HG02588 (cell line): ENCODE data around the gene STAP2.
A peak's percentile ranks its signal among the peaks of the same experiment; 100 is the strongest.

Source experiments
- ATAC-seq: cut with Tn5 transposase; IDR thresholded peaks from one replicate; pipeline ENCODE4 v1.9.1; 2021; ENCODE audit warnings: mild to moderate bottlenecking, moderate library complexity; ENCODE audit not compliant: unreplicated experiment

STAP2 gene

DNA sequence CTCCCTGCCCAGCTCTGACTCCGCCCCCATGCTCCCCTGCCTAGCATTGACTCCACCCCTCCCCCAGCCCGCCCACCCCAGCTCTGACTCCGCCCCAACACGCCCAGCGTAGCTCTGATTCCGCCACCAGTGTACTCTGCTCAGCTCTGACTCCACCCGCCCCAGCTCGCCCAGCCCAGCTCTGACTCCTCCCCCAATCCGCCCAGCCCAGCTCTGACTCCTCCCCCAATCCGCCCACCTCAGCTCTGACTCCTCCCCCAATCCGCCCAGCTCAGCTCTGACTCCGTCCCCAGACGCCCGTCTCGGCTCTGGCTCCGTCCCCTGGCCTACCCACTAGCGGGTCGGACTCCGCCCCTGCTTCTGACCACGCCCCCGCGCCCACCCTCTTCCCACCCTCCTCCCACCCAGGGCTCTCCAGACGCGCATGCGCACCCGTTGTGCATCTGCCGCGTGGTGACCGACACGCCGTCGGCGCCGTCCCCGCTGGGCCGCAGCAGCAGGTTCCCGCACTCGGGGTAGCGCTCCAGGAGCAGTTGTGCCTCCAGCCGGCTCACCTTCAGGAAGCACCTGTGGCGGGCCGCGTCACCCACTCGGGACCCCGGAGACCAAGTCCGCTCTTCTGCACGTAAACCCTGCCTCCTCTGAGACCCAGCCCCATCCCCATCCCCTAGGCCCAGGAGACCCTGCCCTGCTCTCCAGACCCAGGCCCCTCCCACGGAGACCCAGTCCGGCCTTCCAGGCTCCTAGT is 10.2 kb downstream of the STAP2 start:
- peak; percentile 74 for ATAC-seq

DNA sequence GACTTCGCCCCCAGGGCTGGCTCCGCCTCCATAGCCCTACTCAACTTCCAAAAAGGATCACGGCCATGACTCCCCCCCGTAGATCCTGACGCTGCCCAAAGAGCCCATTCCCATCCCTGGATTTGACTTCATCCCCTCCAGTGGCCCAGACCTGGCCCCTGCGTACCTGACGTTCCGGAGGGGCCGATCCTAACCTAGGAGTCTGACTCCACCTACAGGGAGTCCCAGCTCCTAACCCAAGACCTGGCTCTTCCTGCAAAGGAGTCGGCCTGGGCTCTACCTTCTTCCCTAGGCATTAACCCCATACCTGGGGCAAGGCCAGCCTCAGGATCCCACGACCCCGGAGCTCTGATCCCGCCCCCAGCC is 10.8 kb downstream of the STAP2 start:
- ATAC-seq, result peak; percentile 1

DNA sequence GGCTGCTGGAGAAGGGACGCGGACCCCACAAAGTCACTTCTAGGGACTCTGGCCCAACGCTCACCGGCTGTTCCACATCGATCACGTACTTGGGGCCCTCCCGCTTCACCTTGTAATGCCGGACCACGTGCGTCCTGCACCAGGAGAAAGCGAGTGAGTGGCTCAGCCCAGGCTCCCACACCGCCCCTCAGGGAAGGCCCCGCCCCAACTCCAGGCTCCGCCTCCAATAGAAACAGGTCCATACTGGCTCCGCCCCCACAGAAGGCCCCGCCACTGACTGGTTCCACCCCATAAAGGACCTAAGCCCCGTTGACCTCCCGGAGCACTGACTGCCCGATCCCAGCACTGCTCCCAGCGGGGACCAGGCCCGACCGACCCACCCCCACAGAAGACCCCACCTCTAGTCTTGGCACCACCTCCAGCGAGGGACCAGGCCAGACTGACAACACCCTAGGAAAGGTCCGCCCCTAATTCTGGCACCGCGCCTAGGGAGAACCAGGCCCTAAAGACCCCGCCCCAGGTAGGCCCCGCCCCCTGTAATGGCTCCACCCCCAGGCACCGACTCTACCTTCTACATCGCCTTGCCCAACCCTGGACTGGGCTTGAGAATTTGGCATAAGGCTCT is 11.3 kb downstream of the STAP2 start:
- no peak for ATAC-seq

DNA sequence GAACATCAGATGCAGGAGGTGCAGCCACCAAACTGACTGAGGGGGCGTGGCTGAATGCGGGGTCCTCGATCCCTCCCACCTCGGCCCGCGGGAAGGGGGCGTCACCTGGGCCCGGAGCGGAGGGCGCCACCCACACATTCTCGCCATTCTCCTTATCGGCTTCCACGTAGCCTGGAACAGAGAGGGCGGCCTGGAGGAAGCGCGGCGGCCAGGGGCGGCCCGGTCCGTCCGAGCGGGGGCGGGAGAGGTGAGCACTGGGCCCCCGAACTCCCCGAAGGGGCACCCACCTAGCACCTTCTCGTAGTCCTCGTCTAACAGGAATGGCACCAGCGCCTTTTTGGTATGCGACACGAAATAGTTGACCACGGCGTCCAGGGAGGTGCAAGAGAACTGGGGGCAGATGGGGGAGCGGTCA is 11.8 kb downstream of the STAP2 start:
- ATAC-seq, result no peak

DNA sequence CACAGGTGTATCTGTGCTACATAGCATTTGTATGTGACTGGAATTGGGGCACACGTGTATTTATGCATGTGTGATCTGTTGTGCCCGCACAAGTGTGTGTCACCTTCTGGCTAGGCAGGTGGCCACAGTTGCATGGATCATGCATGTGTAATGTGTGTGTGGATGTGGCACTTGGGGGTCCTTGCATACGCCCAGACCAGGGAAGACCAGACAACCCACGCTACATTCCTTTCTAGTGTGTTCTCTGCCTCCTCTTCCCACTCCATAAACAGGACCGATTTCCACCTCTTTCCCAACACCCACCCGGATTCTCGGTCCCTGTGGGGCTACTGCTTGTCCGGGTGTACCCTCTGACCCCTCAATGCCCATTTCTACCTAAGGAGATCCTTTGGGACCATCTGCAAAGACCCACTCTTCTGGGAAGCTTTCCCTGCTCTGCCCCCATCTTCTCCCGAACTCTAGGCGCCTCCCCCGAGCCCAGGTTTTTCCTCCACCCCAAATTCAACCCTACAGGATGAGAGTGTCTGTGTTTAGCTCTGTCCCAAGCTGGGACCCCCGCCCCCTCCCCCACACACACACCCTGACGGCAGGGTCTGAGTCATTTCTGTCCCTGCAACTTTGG is 12.3 kb downstream of the STAP2 start:
- ATAC-seq, result no peak

DNA sequence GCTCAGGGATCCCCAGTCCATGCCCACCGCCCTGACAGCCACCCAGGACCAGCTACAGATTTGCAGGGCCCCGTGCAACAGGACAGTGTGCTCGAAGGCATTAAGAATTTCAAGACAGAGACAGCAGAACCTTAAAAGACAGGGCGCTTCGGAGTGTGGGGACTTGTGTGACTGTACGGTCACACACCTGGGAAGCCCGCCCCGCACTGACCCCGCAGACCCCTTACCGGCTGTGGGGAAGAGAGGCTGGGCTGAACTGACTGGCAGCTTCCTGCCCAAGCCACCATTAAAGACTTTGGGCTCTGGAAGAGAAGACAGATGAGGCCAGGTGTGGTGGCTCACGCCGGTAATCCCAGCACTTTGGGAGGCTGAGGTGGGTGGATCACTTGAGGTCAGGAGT is 14.4 kb downstream of the STAP2 start:
- no peak for ATAC-seq

DNA sequence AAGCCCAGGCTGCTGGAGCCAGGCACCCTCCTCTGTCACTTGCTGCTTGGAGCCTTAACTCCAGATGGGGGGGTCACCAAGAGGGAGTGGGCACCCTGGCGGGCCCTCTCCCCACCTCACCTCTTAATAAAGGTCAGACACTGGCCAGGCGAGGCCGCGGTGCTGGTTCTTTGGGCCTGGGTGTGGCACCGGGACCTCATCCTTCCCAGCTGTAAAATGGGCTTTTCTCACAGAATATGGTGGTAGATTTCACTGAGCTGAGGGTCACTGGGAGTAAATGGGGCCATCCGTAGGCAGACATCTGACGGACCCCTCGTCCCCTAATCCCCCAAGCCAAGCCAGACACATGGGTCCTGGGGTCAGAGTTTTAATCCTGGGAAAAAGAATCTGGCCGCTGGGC is 14.9 kb downstream of the STAP2 start:
- no peak for ATAC-seq

DNA sequence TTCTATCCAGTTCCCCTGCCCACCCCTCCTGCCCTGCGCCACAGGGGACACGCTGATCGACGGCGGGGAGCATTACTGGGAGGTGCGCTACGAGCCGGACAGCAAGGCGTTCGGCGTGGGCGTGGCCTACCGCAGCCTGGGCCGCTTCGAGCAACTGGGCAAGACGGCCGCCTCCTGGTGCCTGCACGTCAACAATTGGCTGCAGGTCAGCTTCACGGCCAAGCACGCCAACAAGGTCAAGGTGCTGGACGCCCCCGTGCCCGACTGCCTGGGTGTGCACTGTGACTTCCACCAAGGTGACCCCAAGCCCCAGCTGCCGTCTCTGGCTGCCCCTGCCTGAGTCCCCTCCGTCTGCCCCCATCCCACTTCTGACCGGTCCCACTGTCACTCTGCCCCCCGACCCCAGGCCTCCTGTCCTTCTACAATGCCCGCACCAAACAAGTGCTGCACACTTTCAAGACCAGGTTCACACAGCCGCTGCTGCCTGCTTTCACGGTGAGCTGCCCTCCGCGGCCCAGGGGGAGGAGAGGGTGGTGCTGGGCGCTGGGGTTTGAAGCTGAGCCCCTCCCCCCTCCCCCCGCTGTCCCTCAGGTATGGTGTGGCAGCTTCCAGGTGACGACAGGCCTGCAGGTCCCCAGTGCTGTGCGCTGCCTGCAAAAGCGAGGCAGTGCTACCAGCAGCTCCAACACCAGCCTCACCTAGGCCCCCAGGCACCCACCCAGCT is 15.5 kb downstream of the STAP2 start:
- no peak for ATAC-seq

DNA sequence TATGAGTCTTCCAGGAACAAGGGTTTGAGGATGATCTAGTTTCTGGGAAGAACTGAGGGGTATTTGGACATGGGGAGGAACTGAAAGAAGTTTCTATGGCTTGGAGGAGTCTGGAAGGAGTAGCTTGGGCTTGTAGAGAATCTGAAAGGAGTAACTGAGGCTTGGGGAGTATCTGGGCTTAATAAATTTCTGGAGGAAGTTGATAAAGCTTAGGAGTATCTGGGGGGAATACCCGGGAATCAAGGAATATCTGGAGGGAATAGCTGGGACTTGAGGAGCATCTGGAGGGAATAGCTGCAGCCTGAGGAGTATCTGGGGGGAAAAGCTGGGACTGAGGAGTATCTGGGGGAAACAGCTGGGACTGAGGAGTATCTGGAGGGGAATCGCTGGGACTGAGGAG is 18.2 kb downstream of the STAP2 start:
- no peak for ATAC-seq

DNA sequence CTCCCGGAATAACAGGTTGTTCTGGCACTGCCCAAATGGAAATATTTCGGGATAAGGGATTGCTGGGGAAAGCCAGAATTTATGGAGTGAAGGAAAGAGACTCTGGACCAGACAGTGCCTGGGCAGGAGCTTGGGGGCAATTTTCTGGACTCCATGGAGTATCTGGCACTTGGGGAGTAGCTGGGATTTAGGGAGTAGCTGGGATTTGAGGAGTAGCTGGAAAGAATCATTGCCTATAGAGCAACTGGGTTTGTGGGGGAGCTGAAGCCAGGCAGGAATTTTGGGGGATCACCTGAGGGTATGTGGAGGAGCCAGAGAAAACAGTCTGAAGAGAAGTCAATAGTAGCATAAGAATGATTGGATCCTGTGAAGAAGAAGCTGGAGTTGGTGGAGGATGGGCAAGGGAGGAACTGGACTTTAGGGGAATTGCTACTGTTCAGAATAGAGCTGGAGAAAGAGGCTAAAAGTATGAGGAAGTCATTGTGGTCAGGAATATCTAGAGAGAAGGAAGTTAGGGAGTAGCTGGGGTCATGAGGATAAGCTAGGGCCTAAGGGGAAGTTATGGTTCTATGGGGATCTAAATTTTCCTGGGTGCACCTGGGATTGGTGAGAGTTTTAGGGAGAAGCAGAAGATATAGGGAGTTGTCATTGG is 19.4 kb downstream of the STAP2 start:
- no peak for ATAC-seq

DNA sequence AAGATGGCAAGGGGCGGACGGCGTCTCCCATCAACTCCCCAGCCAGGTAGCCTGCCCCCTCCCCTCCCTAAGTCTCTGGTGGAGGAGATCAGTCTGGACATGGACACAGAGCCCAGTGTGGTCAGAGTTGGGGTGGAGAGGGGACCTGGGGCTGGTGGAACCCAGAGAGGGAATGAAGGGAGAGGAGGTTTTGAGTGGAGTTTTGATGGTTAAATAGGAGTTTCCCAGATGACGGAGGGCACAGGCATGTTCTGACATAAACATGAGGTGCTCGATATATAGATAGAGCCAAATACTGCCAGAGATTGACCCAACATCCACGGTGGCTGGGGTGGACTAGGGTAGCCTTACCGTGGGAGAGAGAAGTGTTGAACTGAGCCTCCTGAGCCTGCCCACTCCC is 20.2 kb downstream of the STAP2 start:
- ATAC-seq, result no peak

DNA sequence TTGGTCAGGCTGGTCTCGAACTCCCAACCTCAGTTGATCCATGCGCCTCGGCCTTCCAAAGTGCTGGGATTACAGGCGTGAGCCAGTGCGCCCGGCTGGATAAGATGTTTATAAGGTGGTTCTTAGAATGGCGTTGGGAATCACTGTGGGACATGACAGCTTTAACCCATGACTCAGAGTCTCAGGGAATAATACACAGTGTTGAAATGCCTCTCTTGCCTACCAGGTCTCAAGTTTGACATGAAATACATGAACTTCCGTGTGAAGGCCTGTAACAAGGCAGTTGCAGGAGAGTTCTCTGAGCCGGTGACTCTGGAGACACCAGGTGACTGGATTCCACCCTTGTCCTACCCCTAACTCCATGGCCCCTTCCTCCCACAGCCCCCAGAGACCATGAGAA is 21.7 kb downstream of the STAP2 start:
- ATAC-seq, result no peak

DNA sequence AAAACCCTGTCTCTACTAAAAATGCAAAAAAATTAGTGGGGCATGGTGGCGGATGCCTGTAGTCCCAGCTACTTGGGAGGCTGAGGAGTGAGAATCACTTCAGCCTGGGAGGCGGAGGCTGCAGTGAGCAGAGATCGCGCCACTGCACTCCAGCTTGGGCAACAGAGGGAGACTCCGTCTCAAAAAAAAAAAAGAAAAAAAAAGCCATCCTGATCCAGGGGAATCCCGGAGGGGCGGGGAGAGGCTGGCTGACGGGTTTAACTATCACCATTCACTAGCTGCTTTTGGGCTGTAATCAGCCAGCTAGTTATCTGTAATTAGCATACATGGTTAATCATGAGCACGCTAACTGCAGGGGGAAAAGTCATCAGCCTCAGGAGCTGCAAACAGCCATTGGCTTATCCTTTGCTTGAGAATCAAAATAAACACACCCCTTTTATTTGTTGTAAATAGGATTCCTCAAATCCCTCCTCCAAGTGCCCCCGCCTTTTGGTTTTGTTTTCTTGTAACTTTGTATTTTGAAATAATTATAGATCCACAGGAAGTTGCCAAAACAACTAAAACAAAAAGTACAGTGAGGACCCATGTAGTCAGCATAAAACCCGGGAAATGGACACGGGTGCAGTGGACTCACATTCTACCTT is 24.7 kb downstream of the STAP2 start:
- ATAC-seq, result no peak

DNA sequence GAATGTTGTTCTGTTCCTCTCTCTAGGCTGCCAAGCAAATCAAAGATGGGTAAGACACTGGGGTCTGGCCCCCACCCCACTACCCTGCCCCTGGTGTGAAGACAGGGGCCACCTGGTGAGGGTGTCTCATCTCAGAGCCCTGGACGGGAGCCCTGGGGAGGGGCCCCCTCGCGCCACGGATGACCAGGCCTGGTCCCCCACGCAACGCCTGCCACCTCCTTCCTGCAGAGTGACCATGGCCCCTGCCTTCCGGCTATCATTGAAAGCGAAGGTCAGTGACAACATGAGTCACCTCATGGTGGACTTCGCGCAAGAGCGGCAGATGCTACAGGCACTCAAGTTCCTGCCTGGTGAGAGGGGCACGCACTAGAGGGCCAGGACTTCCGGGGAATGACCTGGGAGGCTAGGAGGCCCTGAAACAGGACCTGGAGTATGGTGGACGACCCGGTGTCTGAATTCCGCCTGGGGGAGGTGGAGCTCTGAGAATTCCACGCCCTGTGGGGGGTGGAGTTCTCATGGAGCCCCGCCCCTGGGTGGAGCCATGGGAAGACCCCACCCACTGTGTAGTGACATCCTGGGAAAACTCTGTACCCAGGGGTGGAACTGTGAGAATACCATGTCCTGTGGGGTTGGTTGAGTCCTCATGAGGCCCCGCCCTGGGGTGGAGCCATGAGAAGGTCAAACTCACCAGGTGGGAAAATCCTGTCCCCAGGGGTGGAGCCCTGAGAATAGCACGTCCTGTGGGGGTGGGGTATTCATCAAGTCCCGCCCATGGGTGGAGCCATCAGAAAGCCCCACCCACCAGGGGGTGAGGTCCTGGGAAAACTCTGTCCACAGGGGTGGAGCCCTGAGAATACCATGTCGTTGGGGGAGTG is 28.1 kb downstream of the STAP2 start:
- ATAC-seq, result no peak

DNA sequence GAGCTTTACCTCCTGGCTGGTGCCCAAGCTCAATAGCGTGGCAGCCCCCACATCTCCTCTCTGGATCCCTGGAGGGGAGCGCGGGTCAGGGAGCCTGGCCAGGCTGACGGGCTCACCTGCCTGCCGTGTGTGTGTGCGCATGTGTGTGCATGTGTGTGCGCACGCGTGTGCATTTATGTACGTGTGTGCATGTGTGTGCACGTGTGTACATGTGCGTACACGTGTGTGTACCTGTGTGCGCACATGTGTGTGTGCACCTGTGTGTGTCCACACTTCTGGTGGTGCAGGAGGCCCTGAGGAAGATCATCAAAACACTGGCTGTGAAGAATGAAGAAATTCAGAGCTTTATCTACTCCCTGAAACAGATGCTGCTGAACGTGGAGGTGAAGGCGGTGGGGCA is 33.0 kb downstream of the STAP2 start:
- no peak for ATAC-seq

DNA sequence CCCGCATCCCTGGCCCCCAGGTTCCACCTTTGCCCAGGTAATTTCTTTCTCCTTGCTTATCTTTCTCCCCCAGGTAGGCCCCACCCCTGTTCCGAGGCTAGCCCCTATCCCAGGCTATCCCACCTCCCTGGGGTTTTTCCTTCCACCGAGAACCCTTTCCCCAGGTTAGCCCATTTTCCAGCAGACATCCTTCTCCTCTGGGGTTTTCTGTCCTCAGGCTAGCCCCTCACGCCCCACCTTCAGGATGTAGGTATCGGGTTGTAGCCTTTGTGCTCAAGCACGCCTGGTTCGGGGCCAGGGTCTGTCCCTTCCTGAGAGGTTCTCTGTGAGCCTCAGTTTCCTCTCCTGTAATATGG is 33.4 kb downstream of the STAP2 start:
- no peak for ATAC-seq

DNA sequence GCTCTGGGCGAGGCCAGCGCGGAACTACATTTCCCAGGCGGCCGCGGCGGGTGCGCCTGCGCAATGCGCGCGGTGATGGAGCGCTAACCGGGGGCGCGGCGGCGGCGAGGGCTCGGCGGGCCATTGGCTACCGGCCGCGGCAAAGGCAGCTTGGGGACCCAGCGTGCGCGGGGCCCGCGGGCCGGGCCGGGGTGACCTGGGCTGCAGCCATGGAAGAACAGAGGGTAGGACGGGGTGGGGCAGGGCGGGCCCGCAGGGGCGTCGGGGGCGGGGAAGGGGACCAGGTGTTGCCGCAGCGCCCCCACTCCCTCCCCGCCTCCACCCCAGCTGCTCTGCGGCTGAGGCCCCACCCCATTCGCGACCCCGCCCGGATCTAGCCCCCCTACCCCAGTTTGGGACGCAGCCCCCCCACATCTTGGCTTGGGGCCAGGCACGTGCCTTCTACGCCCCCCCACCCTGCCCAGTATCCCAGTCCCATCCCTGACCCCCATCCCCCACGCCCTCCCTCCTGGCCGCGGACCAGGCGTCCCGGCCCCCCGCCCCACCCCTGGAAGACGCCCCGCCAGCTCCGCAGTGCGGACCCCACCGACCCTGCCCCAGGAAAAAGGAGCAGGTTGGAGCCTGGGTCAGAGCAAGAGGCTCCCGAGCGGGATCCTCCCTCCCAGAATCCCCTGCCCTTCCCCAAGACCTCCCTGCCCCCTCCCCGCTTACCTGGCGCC is 33.9 kb downstream of the STAP2 start, which contains the start of gene FSD1:
TSS of gene FSD1 (plus strand) at position 61 of the 719 bp plus-strand sequence. CDS start at position 210, 149 bp downstream.
- no peak for ATAC-seq

DNA sequence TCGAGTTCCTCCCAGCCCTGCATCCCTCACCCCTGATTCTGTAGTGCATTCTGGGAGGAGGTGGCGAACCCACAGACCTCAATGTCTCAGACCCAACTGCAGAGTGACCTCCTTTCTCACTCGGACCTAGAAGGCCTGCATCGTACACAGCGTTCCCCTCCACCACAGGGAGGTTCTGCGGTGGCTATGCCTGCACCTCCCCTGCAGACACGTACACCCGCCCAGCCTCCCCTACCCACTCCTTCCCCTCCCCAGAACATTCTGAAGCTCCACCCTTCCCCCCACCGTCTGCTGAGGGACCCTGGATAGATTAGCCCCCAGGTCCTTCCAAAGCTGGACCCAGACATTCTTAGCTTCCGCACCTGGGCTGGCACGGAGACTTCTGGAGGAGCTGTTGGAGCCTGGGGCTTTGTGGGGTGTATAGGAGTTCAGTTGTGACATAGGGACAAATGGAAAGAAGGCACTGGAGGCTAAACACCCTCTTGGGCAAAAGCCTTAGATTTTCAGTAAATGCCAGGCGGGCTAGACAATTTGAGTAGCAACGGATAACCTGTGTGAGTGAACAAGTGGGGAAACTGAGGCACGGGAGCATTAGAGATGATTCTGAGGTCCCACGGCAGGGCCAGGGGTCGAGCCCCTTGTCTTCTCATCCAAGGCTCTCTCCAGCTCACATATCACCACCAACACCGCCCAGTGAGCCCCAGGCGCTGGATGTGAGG is 34.6 kb downstream of the STAP2 start:
- no peak for ATAC-seq
